Prostate gland (tissue), 2 donors: ENCODE results near the gene NDST4.

ENCODE experiments used
- CTCF ChIP-seq, 4 experiments: fragments of 200-600 bp in 2 of 4; fragments of 450-650 bp in 2 of 4; sonication (generic) in 2 of 4; IDR thresholded peaks; 1 replicate in 3 of 4; 2 replicates in 1 of 4; pipeline ENCODE4 v1.5.1; 2016 to 2019; ENCODE audit warnings: antibody characterized with exemption in 4 of 4, mild to moderate bottlenecking in 2 of 4, moderate library complexity in 2 of 4
- POLR2A ChIP-seq: fragments of 450-650 bp; IDR thresholded peaks from one replicate; pipeline ENCODE4 v1.6.1; 2016; ENCODE audit warnings: antibody characterized with exemption, mild to moderate bottlenecking

DNA sequence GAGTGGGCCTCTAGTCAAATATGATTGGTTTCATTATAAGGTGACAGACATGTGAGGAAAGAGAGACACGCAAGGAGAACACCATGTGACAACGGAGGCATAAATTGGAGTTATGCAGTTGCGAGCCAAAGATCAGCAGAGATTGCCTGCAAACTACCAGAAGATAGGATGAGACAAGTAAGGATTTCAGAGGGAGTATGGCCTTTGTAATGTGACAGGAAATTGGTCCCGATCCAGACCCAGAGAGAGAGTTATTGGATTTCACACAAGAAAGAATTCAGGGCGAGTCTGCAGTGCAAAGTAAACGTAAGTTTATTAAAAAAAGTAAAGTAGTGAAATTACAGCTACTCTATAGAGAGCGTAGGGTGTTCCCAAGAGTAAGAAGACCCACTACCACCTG is 35.7 kb upstream of the NDST4 start:
- TF ChIP-seq CTCF (IDR thresholded peaks at IDR 0.05) = no peak
- no peak for TF ChIP-seq POLR2A
